Mesothelial cell of epicardium (in vitro differentiated cells): ENCODE results near the gene GPATCH2L. TPM values are rescaled to one million over a fixed set of nuclear protein-coding genes. Genes with fewer than 3 reads are reported as not detected.

Experiments used
- DNase-seq, 2 experiments: peaks; one replicate each; pipeline ENCODE4 v3.0.0; 2021; ENCODE audit warnings: low spot score in 2 of 2; ENCODE audit not compliant: unreplicated experiment in 2 of 2
- H3K27ac Mint-ChIP-seq: 2 replicates; pipeline ENCODE4 v1.8.0; 2021; ENCODE audit warnings: mixed read lengths
- H3K27me3 Mint-ChIP-seq: 2 replicates; pipeline ENCODE4 v1.8.0; 2021; ENCODE audit warnings: low read depth, mixed read lengths
- H3K36me3 Mint-ChIP-seq: 2 replicates; pipeline ENCODE4 v1.8.0; 2021; ENCODE audit warnings: mixed read lengths
- H3K4me1 Mint-ChIP-seq: 2 replicates; pipeline ENCODE4 v1.8.0; 2021; ENCODE audit warnings: mixed read lengths
- H3K4me3 Mint-ChIP-seq: 2 replicates; pipeline ENCODE4 v1.8.0; 2021; ENCODE audit warnings: mild to moderate bottlenecking, moderate library complexity, mixed read lengths
- H3K9me3 Mint-ChIP-seq: 2 replicates; pipeline ENCODE4 v1.8.0; 2021; ENCODE audit warnings: mixed read lengths
- CTCF ChIP-seq: fragments of 200-600 bp; sonication (generic); IDR thresholded peaks from one replicate; pipeline ENCODE4 v1.5.0; 2021; ENCODE audit warnings: antibody characterized with exemption; ENCODE audit not compliant: unreplicated experiment
- total RNA-seq: library from RNA; stranded (reverse); gene quantifications from 3 replicates; pipeline ENCODE4 v1.2.1, GENCODE V29; 2021

Gene GPATCH2L
- total RNA-seq, 1 donor from 2014 or later: 83.1 TPM

- no peaks in the 10 kb centered on the region for H3K9me3 Mint-ChIP-seq
- H3K4me1 Mint-ChIP-seq: peaks cover 12% of the 10 kb centered on the region
- no peak overlapping the region for H3K4me3 Mint-ChIP-seq
- peaks cover 26% of the 10 kb centered on the region for H3K36me3 Mint-ChIP-seq
- no peak overlapping the region for H3K27ac Mint-ChIP-seq
- DNase-seq: no peak
- no peaks in the 10 kb centered on the region for H3K27me3 Mint-ChIP-seq
- no peak for TF ChIP-seq CTCF
Measured at GRCh38 chr14:76194327-76194726, 42.6 kb downstream of the GPATCH2L start.

- peaks cover 10% of the 10 kb centered on the region for H3K4me1 Mint-ChIP-seq
- no peak for TF ChIP-seq CTCF
- H3K36me3 Mint-ChIP-seq: peaks cover 28% of the 10 kb centered on the region
- DNase-seq: no peak
- H3K27ac Mint-ChIP-seq: no peak overlapping the region
- H3K9me3 Mint-ChIP-seq: no peaks in the 10 kb centered on the region
- H3K27me3 Mint-ChIP-seq: no peaks in the 10 kb centered on the region
- H3K4me3 Mint-ChIP-seq: no peak overlapping the region
Measured at GRCh38 chr14:76195003-76195402, 43.3 kb downstream of the GPATCH2L start.

GRCh38 chr14:76196980-76197695 is 45.4 kb downstream of the GPATCH2L start:
- TF ChIP-seq CTCF: no peak
- no peaks in the 10 kb centered on the region for H3K9me3 Mint-ChIP-seq
- peaks cover 9% of the 10 kb centered on the region for H3K4me1 Mint-ChIP-seq
- H3K4me3 Mint-ChIP-seq: no peak overlapping the region
- no peaks in the 10 kb centered on the region for H3K27me3 Mint-ChIP-seq
- no peak overlapping the region for H3K27ac Mint-ChIP-seq
- H3K36me3 Mint-ChIP-seq: peaks cover 33% of the 10 kb centered on the region
- no peak for DNase-seq

- Mint-ChIP-seq H3K27me3 (no peaks in the 10 kb centered on the region), H3K9me3 (no peaks in the 10 kb centered on the region), H3K27ac (no peak overlapping the region), H3K36me3 (peaks cover 42% of the 10 kb centered on the region), H3K4me3 (no peak overlapping the region), H3K4me1 (no peaks in the 10 kb centered on the region)
- TF ChIP-seq CTCF: no peak
- DNase-seq: no peak
Measured at GRCh38 chr14:76201162-76201561, 49.4 kb downstream of the GPATCH2L start.

GRCh38 chr14:76203086-76204001 is 51.6 kb downstream of the GPATCH2L start:
- no peak overlapping the region for H3K27ac Mint-ChIP-seq
- no peaks in the 10 kb centered on the region for H3K27me3 Mint-ChIP-seq
- no peak overlapping the region for H3K4me3 Mint-ChIP-seq
- no peaks in the 10 kb centered on the region for H3K9me3 Mint-ChIP-seq
- peaks cover 2% of the 10 kb centered on the region for H3K4me1 Mint-ChIP-seq
- TF ChIP-seq CTCF: no peak
- peaks cover 34% of the 10 kb centered on the region for H3K36me3 Mint-ChIP-seq
- no peak for DNase-seq
